ENCODE results near the gene TIMM10. TPM values are rescaled to one million over a fixed set of nuclear protein-coding genes. Genes with fewer than 3 reads are reported as not detected.
A peak's percentile ranks its signal among the peaks of the same experiment; 100 is the strongest.

TIMM10 gene
- total RNA-seq, 1 donor from 2014 or later: 48.0 TPM

DNA sequence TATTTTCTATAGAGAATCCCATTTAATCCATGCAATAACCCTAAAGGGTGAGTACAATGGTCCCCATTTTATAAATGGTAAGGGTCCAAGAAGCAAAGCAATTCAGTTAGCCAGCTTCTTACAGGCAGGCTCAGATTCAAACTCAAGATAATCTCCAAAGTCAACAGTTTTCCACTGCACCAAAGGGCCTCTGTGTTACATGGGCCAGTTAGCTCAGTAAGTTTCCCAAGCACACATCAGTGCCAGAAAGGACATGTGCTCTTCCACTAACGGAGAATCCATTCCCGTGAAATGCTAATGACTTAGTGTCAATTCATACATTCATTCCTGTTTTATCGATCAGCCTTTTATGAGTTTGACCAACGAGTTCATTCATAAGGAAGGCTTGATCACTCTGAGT is 26.0 kb downstream of the TIMM10 start:
- DNase-seq (ENCODE audit: low spot score): no peak

DNA sequence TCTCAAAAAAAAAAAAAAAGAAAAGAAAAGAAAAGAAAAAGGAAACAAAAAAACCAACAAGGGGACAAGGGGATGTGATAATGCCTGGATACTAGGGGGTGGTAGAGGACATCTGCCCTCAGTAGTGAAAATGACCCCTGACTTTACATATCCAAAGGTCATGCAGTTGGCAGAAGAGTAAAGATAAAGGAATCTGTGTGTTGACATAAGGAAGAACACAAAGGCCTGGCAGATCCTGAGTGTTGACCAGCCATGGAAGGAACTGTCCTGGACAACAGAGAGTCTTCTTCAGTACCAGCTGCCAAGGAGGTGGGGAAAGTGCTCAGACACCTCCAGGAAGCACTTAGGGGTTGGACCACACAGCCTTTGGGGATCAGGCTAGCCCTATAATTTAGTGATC is 27.7 kb downstream of the TIMM10 start:
- no peak for DNase-seq (ENCODE audit: low spot score)

DNA sequence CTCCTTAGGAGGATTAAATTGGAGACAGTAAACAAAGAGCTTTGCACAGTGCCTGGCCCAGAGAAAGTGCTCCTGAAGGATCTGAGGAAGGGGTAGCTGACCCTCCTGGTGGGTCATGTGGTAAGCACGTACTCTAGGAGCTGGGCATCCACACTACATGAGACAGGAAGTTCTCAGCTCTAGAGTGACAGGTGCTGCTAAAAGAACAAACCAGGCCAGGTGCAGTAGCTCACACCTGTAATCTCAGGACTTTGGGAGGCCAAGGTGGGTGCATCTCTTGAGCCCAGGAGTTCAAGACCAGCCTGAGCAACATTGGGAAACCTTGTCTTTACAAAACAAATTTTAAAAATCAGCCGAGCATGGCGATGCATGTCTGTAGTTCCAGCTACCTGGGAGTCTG is 28.2 kb downstream of the TIMM10 start:
- no peak for DNase-seq (ENCODE audit: low spot score)

DNA sequence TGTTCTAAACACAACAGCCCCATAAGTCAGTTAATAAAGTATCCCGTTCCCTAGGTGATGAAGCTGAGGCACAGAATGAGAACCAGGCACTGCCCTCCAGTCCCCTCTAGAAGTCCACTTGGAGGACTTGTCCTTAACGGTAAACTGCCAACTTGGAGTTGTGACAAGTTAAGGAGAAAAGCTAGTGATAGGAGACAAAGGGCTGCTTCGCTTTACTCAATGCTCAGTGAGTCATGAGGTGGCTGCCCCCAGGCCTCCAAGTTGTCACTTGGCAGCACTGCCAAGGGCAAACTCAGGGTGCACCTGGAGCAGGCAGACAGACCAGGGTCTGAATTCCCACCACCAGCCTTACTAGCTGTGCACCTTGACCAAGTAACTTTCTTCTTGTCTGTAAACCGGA is 28.6 kb downstream of the TIMM10 start:
- no peak for DNase-seq (ENCODE audit: low spot score)

DNA sequence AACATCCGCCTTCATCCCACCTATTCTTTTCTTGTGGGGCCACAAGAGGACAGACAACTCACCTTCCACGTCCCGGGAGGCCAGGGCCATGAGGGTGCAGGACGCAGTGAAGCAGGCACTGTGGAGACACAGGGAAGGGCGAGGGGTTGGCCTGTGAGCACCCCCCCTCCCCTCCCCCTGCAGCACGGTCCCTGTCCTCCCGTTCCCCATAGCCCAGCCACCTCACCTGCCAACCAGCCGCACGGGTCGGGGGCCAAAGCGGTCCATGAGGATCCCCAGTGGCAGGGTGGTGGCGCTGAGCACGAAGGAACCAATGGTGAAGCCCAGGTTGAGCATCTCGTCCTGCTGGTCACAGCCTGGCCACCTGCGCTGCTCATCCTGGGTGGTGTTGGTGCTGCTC is 29.6 kb downstream of the TIMM10 start:
- DNase-seq (ENCODE audit: low spot score): no peak

DNA sequence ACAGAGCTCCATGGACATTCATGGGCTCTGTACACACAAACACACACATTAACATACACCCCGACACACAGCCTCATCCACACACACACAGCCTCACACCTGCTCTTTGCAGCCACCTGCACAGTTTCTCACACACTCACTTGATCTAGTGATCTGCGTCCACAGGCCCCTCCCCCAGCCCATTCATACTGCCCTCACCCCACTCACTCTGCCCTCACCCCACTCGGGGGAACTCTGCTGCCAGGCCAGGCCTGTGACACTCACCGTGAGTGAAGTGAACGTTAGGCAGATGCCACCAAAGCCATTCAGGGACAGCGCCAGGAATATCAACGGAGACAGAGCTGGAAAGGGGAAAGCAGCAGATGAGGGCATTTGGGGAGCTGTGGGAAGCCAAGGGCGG is 30.0 kb downstream of the TIMM10 start:
- no peak for DNase-seq (ENCODE audit: low spot score)

DNA sequence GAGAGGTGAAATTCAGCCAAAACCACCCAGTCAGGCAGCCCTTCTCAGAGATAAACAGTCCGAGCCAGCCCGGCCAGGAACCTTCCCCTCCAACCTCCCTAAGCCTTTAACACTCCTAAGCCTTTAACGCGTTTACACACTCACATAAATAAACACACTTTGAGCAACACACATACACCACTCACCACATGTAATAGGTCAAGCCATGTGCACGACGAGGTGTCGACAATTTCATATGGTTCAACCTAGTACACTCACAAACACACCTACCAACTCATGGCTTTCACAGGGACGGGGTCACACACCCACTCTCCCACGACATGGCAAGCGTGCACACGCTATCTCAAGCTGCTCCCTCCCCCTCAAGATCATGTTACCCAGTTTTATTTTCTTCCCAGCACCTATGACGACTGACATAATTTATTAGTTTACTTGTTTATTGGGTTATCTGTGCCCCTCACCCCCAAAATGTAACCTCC is 30.5 kb downstream of the TIMM10 start:
- DNase-seq (ENCODE audit: low spot score): no peak

DNA sequence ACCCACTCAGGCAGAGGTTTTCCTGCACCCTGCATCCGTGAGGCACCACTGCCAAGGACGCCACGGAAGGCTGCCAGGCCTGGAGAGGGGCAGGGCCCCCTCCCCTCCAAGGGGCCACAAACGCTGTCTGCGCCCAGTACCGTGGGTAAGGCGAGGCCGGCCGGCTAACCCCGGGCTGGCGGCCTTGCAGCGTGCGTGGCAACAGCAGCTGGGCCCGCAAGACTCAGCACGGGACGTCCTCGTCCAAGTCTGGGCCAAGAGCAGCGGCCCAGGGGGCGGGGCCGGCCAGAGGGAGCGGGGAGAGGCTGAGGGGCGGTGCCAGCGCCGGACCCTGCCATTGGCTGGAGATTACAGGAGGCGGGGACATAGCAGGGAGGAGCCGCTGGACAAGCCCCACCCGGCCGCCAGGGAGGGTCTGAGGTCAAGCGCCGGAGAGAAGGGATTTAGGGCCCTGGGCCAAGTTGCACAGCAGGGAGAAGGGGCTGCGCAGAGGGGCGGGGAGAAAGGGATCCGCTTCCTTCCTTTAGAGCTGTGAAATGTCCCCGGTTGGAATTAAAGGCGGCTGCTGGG is 31.1 kb downstream of the TIMM10 start:
- DNase-seq (ENCODE audit: low spot score): peak; percentile 98

DNA sequence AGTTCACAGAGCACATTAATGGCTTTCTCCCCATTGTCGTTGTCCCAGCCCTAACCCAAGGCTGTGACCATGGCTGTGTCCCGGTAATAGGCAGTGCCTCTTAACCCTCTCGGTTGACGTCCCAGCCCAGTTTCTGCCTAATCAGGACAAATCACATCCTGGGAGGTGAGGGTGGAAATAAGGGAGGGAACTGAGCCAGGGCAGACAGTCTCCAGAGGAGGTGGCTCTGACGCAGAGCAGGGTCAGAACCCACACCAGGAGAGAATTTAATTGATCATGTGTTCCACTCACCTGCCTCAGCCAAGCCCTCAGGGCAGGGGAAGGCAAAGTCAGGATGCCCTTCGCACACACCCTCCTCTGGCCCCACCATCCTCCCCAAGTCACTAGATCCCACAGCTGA is 32.0 kb downstream of the TIMM10 start:
- no peak for DNase-seq (ENCODE audit: low spot score)

DNA sequence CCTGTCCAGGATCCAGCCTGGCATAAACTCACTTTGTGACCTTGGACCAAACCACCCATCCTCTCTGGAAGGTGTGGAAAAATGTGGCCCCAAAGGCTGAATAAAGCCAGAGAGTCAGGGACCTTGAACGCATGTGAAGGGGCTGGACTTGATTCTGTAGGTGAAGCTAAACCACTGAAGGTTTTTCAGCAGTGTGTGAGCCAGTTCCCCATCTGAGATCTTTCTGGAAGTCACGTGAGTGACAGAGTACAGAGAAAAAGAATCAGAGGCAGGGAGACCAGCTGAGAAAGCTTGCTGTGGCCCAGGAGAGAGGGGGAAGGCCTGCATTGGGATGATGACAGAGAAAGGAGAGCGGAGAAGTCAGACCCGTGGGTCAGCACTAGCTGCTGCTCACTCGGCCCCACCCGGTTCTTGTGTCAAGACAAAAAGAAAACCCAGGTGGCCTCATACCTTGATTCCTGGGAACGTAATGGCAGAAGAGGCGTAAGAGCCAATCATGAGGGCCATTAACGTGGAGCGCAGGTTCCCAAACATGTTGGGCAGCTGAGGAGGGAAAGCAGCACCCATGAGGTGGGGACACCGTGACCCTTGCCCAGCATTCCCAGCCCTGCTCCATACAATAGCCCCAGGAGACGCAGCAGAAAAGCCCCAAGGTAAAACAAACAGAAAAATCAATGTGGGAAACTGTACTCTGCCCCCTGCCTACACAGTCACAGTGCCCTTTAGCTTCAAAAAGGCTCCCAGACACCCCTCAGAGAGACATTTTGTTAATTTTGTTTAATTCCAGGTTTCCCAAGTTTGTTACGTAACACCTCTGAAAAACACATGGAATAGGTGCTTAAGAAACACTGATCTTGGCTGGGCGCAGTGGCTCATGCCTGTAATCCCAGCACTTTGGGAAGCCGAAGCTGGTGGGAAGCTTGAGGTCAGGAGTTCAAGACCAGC is 33.0 kb downstream of the TIMM10 start:
- DNase-seq (ENCODE audit: low spot score): no peak

DNA sequence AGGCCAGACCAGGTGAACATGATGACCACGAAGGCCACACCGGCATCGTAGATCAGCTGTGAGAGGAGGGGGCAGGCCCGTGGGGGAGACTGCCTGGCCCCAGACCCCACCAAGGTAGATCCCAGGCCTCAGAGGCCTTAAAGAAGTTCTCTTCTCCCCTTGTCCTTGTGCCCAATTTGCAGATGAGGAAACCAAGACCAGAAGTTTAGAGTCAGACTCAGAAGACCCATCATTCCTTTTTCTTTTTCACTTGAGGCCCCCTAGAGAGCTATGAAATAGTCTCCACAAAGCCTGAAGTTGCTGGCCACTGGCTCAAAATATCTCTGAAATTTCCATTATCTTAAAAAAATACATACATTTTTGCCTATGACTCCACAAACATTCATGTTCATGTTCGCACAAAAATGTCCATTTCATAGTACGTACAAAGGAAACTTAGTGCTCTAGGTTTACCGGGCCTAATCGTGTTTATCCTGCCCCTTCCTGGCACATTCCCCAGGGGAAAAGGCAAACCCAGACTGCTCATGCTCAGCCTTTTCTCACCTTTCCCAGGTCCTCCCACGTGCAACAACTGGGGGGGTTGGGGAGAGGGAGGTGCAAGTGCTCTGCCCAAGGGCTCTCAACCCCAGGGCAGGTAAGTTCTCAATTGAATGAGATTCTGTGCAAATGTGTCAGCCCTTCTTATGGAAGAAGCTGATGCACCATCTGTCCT is 34.3 kb downstream of the TIMM10 start:
- no peak for DNase-seq (ENCODE audit: low spot score)

DNA sequence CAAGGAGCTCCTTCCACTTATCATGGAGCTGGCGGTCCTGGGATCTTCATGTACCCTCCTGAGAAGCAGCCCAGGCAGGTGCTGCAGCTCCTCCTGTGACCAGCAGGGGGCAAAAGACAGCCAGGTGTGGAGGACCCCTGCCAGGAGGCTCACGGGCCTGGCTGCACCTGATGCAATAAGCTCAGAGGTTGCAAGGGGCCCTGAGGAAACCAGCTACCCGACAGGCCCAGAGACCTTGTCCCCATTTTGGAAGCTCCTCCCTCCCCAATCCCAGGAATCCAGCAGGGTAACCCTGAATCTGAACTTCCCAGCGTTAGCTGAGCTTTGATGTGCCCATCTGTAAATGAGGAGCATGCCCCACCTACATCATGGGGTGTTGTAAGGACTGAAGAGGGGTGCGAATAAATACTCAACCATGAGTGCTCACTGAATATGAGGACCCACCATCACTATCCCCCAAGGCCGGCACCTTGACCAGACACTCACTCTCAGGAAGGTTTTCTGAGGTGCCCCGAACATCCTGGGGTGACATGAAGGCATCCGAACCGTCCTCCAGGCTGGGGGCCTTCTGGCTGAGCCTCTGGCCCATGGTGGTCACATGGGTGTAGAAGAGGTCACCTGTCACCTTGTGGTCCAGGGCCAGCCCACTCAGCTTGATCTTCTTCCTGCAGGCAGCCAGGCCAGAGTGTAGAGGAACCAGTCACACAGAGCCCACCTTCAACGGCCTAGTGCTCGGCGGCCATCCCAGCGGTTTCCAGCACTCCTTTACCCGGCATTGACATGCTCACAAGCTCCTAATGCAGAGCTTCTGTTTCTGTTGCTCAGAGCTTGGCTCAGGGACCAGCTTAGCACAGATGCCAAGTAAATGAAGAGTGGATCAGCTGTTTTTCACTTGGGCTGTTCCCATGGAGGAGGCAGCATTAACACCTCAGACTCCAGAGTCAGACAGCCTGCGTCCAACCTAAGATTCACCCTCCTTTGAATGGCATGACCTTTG is 36.7 kb downstream of the TIMM10 start:
- DNase-seq (ENCODE audit: low spot score): no peak

DNA sequence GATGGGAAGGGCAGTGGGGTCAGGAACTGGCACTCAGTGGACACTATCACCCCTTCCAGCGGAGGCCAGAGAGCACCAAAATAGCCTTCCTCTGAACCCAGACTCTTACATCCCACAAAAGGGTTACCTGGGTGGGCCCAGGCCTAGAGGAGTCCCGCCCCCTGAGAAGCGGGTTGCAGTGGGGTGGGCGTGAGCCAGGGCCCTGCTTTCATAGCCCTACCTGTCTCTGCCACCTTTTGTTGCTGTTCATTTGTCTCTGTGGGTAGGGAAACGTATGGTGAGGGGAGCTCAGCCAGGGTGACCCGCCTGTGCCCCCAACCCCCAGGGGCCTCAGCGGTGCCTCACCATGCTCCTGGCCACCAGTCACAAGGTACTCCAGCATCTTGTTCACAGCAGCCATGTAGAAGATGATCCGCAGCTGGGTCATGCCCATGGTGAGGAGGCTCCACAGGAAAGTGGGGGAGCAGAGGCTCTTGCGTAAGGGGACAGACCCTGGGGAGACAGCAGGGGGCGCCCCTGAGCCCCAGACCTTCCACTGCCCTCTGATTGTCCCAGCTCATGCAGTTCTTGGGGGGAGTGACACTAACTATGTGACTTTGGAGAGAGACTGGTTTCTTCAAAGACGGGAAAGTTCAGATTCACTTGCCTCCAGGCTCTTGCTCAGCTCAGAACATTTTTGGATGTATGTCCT is 39.0 kb downstream of the TIMM10 start:
- no peak for DNase-seq (ENCODE audit: low spot score)

DNA sequence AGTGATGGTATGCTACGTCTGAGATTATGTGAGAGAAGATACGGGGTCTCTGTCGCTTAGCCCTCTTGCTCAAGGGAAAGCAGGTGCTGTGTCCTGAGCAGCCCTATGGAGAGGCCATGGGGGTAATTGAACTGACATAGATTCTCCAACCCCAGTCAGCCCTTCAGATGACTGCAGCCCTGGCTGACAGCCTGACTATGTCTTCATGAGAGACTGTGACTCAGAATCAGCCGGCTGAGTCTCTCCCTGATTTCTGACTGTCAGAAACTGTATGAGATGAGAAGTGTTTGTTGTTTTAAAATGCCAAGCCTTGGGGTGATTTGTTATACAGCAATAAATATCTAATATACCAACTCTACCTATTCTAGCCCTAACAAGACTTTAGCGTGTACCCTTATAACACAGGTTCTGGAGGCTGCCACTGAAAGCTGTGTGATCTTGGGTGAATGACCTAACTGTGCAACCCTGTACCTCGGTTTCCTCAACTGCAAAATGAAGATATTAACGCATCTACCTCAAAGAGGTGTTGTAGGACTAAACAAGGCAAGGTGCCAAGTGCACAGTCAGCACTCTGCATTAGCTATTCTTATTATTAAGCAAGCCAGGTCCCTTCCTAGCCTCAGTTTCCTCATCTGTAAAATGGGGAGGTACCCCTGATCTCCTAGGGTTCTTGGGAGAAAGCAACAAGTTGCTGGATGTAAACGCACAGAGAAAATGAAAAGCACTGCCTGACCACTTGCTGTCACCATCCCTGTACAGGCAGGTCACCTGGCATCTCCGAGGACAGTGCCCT is 39.9 kb downstream of the TIMM10 start:
- no peak for DNase-seq (ENCODE audit: low spot score)

DNA sequence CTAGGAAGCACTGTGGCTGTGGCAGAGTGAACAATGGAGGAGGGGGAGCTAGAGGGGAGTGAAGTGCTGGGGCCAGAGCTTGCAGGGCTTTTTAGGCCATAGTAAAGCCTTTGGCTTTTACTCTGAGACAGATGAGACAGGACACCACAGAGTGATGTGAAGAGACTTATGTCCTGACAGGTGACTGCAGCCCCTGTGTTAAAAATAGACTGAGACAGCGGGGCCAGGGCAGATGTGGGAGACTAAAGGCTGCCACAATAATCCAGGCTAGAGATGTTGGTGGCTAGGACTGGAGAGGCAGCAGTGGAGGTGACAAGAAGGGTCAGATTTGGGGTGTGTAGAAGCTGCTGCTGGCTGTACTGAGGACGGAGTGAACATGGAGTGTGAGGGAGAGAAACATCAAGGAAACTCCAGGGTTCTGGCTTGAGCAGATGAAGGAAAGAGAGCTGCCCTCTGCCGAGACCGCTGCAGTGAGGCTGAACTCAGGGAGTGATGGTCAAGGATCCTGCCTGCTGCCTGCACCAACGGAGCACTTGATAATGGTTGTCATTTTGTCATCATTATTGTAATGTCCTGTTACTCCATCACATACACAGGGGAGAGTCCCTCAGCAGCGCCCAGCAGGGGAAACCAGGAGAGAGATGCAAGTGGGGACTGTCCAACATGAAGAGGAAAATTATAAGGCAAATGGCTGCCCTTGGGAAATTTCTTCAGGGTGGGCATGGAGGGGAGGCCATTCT is 42.5 kb downstream of the TIMM10 start:
- DNase-seq (ENCODE audit: low spot score): no peak

DNA sequence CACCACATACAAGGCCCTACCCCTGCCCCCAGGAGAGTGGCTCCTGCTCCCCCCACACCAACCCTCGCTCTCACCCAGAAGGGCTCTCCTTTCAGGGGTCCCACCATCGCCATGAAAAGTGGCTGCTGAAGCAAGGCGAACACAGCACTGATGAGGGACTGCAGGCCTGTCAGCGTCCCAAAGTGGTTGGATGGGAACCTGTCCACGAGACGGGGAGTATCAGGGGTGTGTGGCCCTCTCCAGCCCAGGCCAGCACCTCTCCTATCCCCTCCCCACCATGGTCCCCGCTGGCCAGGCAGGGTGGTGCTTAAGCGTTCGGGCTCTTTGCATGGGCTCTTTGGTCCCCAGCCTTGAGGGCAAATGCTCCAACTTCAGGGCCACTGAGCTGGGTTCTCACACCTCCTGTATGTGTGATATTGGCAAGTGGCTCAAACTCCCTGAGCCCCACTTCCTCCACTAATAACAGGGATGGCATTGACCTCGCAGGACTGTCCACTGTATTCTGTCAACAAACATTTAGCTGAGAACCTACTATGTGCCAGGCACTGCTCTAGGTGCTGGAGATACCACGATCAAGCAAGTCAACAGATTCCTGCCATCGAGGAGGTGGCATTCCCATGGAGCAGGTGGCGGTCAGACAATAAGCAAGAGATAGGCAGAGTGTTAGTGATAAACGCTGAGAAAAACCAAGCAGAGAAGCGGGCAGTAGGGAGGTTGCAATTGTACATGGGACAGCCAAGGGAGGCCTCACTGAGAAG is 43.4 kb downstream of the TIMM10 start:
- no peak for DNase-seq (ENCODE audit: low spot score)

DNA sequence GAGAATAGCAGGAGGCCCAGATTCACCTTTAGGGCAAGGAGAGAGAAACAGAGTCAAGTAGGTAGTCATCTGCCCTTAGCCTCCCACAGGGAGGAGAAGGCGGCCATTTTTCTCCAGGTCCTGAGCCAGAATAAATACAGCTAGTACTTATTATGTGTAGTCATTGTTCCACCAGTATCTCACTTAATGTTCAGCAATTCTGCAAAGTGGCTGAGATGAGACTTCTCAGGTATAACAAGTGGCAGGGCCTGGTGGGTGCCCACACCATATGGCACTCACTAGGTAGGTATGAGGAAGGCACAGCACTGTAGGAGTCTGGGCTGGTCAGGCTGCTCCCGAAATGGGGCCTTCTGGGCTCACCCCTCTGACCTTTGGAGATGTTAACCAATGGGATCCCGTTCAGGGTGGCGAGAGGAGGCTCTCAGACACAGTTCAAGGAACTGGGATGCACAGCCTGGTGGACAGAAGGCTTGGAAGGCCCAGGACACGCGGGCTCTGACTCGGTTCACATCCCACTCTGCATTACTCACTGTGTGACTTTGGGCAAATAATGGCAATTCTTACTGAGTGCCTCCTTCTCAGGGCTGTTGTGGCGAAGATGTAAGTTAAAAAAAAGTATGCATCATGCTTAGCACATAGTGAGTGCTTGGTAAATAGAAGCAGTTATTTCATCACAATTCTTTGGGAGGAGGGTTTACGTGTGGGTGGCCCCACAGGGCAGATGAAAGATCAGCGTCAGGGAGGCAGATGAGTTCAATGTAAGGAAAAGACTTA is 45.1 kb downstream of the TIMM10 start:
- no peak for DNase-seq (ENCODE audit: low spot score)
